ENCODE results near the gene SAXO2.
"Not testable (repeated sequence)": the region's sequence is repeated elsewhere in the genome, so short reads cannot be mapped to it uniquely, and the experiment has no call there.

The SAXO2 gene

GRCh38 chr15:82304778-82305090 lies 42.1 kb downstream of the SAXO2 start:
- no peak for TF ChIP-seq CTCF (IDR thresholded peaks at IDR 0.05; ENCODE audit: control insufficient read depth, insufficient read depth, low read depth, low read length, missing control alignments)
- no peak for DNase-seq (ENCODE audit: low read depth)
- H3K4me3 ChIP-seq (ENCODE audit: control insufficient read depth, low read depth, low read length), result no peak overlapping the region

- TF ChIP-seq CTCF (IDR thresholded peaks at IDR 0.05; ENCODE audit: control insufficient read depth, insufficient read depth, low read depth, low read length, missing control alignments), result no peak
- no peak for DNase-seq (ENCODE audit: low read depth)
These were observed 43.0 kb downstream of the SAXO2 start for GRCh38 chr15:82305621-82306048.

GRCh38 chr15:82306791-82307713 lies 44.4 kb downstream of the SAXO2 start:
- H3K4me3 ChIP-seq (ENCODE audit: control insufficient read depth, low read depth, low read length), result no peak overlapping the region
- DNase-seq (ENCODE audit: low read depth), result no peak
- TF ChIP-seq CTCF (IDR thresholded peaks at IDR 0.05; ENCODE audit: control insufficient read depth, insufficient read depth, low read depth, low read length, missing control alignments), result no peak

More at GRCh38 chr15:82305621-82306048, 43.0 kb downstream of the SAXO2 start:
- no peak overlapping the region for H3K4me3 ChIP-seq (ENCODE audit: control insufficient read depth, low read depth, low read length)

GRCh38 chr15:82307714-82308081 lies 45.1 kb downstream of the SAXO2 start:
- TF ChIP-seq CTCF (IDR thresholded peaks at IDR 0.05; ENCODE audit: control insufficient read depth, insufficient read depth, low read depth, low read length, missing control alignments), result no peak
- DNase-seq (ENCODE audit: low read depth), result no peak
- H3K4me3 ChIP-seq (ENCODE audit: control insufficient read depth, low read depth, low read length), result no peak overlapping the region

GRCh38 chr15:82309802-82310201 lies 47.2 kb downstream of the SAXO2 start:
- no peak for TF ChIP-seq CTCF (IDR thresholded peaks at IDR 0.05; ENCODE audit: control insufficient read depth, insufficient read depth, low read depth, low read length, missing control alignments)
- H3K4me3 ChIP-seq (ENCODE audit: control insufficient read depth, low read depth, low read length), result no peak overlapping the region
- DNase-seq (ENCODE audit: low read depth), result no peak

GRCh38 chr15:82311321-82311720 lies 48.7 kb downstream of the SAXO2 start:
- not testable (repeated sequence) for H3K4me3 ChIP-seq (ENCODE audit: control insufficient read depth, low read depth, low read length); DNase-seq (ENCODE audit: low read depth)

- no peak for TF ChIP-seq CTCF (IDR thresholded peaks at IDR 0.05; ENCODE audit: control insufficient read depth, insufficient read depth, low read depth, low read length, missing control alignments)
- no peak for DNase-seq (ENCODE audit: low read depth)
- H3K4me3 ChIP-seq (ENCODE audit: control insufficient read depth, low read depth, low read length), result no peak overlapping the region
These were observed 50.1 kb downstream of the SAXO2 start for GRCh38 chr15:82312586-82313349.
